NCI-H2081 (cell line): Measurements from ENCODE around the gene TACC2.

ENCODE experiments used
- DNase-seq, 2 experiments: peaks; one replicate each; lab custom pipeline; 2025; lab: John Stamatoyannopoulos, UW

The TACC2 gene

GRCh38 chr10:122248356-122249302 is 259.7 kb downstream of the TACC2 start:
- no peak for DNase-seq

- DNase-seq = no peak
Observed at GRCh38 chr10:122249303-122249850, 260.4 kb downstream of the TACC2 start.

- DNase-seq = no peak
Observed at GRCh38 chr10:122249991-122250750, 261.2 kb downstream of the TACC2 start.

GRCh38 chr10:122251459-122252255 is 262.7 kb downstream of the TACC2 start:
- DNase-seq = no peak

- DNase-seq = no peak
Observed at GRCh38 chr10:122252805-122253204, 263.8 kb downstream of the TACC2 start.

- no peak for DNase-seq
Observed at GRCh38 chr10:122253605-122254004, 264.6 kb downstream of the TACC2 start.

- DNase-seq = no peak
Observed at GRCh38 chr10:122254831-122255230, 265.9 kb downstream of the TACC2 start.

- DNase-seq = no peak
Observed at GRCh38 chr10:122255509-122256301, 266.7 kb downstream of the TACC2 start.

- DNase-seq = no peak
Observed at GRCh38 chr10:122257041-122257440, 268.1 kb downstream of the TACC2 start.

- DNase-seq = no peak
Observed at GRCh38 chr10:122258136-122259074, 269.4 kb downstream of the TACC2 start.

GRCh38 chr10:122259075-122259466 is 270.1 kb downstream of the TACC2 start:
- no peak for DNase-seq

GRCh38 chr10:122261584-122261983 is 272.6 kb downstream of the TACC2 start:
- no peak for DNase-seq

- DNase-seq = no peak
Observed at GRCh38 chr10:122263971-122264370, 275.0 kb downstream of the TACC2 start.

- DNase-seq = no peak
Observed at GRCh38 chr10:122264436-122264835, 275.5 kb downstream of the TACC2 start.

- DNase-seq = no peak
Observed at GRCh38 chr10:122264931-122265330, 276.0 kb downstream of the TACC2 start.

- no peak for DNase-seq
Observed at GRCh38 chr10:122265896-122266295, 276.9 kb downstream of the TACC2 start.

GRCh38 chr10:122267849-122268737 is 279.1 kb downstream of the TACC2 start:
- DNase-seq = peak; percentile 13 to 23

GRCh38 chr10:122269059-122269687 is 280.2 kb downstream of the TACC2 start:
- no peak for DNase-seq
